ENCODE results near the gene SEC16B. TPM values are rescaled to one million over a fixed set of nuclear protein-coding genes. Genes with fewer than 3 reads are reported as not detected.
A peak's percentile ranks its signal among the peaks of the same experiment; 100 is the strongest.

SEC16B gene
- total RNA-seq, 3 donors from 2014 or later: 2.4 to 9.4 (median 4.7) TPM

GRCh38 chr1:177933881-177934280, 36.0 kb downstream of the SEC16B start:
- intact Hi-C loops (cut with DNase I, micrococcal nuclease): no loop called here
- Histone ChIP-seq H3K36me3 (ENCODE audit: low read depth) (no peaks in the 10 kb centered on the region), H3K4me1 (ENCODE audit: low read depth) (no peaks in the 10 kb centered on the region), H3K4me3 (no peak overlapping the region), H3K9me3 (no peaks in the 10 kb centered on the region)
- no peak for ATAC-seq
- no peak for DNase-seq
- TF ChIP-seq, protein P1, sequence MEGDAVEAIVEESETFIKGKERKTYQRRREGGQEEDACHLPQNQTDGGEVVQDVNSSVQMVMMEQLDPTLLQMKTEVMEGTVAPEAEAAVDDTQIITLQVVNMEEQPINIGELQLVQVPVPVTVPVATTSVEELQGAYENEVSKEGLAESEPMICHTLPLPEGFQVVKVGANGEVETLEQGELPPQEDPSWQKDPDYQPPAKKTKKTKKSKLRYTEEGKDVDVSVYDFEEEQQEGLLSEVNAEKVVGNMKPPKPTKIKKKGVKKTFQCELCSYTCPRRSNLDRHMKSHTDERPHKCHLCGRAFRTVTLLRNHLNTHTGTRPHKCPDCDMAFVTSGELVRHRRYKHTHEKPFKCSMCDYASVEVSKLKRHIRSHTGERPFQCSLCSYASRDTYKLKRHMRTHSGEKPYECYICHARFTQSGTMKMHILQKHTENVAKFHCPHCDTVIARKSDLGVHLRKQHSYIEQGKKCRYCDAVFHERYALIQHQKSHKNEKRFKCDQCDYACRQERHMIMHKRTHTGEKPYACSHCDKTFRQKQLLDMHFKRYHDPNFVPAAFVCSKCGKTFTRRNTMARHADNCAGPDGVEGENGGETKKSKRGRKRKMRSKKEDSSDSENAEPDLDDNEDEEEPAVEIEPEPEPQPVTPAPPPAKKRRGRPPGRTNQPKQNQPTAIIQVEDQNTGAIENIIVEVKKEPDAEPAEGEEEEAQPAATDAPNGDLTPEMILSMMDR (IDR thresholded peaks at IDR 0.05): no peak

DNA sequence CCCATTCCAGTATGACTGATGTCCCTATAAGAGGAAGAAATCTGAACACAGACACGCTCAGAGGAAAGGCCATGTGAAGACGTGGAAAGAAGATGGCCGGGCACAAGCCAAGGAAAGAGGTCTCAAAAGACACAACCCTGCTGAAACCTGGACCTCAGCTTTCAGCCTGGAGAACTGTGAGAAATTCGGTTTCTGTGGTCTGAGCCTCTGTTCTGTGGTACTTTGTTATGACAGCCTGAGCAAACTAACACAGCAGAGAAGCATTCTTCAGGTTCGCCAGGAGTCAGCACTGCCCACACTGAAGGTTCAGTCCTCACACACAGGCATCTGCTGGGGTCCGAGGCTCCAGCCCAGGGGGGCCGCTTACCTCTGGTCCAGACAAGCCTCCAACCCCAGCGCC, 37.7 kb downstream of the SEC16B start:
- DNase-seq: no peak
- Histone ChIP-seq H3K9me3 (no peaks in the 10 kb centered on the region), H3K4me3 (no peak overlapping the region), H3K4me1 (ENCODE audit: low read depth) (no peaks in the 10 kb centered on the region), H3K36me3 (ENCODE audit: low read depth) (no peaks in the 10 kb centered on the region)
- intact Hi-C loops (cut with DNase I, micrococcal nuclease): no loop called here
- TF ChIP-seq, protein P1 (IDR thresholded peaks at IDR 0.05): no peak
- no peak for ATAC-seq

GRCh38 chr1:177928952-177929351, 40.9 kb downstream of the SEC16B start:
- H3K4me3 ChIP-seq: no peak overlapping the region
- no peaks in the 10 kb centered on the region for H3K36me3 ChIP-seq (ENCODE audit: low read depth)
- no peak for ATAC-seq
- DNase-seq: no peak
- H3K9me3 ChIP-seq: no peaks in the 10 kb centered on the region
- TF ChIP-seq, protein P1 (IDR thresholded peaks at IDR 0.05): no peak
- intact Hi-C loops (cut with DNase I, micrococcal nuclease): no loop called here
- H3K4me1 ChIP-seq (ENCODE audit: low read depth): no peaks in the 10 kb centered on the region

GRCh38 chr1:177928194-177928593, 41.7 kb downstream of the SEC16B start:
- intact Hi-C loops (cut with DNase I, micrococcal nuclease): no loop called here
- Histone ChIP-seq H3K4me3 (no peak overlapping the region), H3K4me1 (ENCODE audit: low read depth) (no peaks in the 10 kb centered on the region), H3K36me3 (ENCODE audit: low read depth) (no peaks in the 10 kb centered on the region), H3K9me3 (no peaks in the 10 kb centered on the region)
- DNase-seq (no peak), ATAC-seq (no peak)
- TF ChIP-seq, protein P1 (IDR thresholded peaks at IDR 0.05): no peak

DNA sequence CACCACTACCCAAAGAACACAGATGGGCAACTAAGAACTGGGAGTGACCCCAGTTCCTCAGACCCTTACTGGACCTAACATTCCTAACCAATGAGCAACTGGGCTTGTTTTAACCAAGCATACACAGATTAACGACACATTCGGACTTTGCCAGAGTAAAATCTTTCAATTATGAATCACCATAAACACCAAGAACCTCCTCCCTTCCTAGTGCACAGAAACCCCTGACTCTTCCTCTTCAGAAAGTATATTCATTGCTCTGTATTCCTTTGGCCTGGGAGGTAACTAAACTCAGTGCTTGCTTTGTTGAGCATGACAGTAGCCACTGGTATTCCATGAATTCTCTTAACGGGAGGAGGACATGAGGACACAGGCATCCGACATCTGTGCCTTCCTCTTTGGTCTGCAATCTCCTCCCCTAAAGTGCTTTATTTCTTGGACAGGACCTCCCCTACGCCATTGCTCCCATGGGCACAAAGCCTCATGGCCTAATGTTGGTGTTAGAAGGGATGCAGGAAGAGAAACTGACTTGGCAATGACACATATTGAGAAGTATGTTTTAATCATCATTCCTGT, 42.7 kb downstream of the SEC16B start:
- Histone ChIP-seq H3K9me3 (no peaks in the 10 kb centered on the region), H3K4me3 (no peak overlapping the region), H3K36me3 (ENCODE audit: low read depth) (no peaks in the 10 kb centered on the region), H3K4me1 (ENCODE audit: low read depth) (no peaks in the 10 kb centered on the region)
- TF ChIP-seq, protein P1 (IDR thresholded peaks at IDR 0.05): no peak
- DNase-seq (no peak), ATAC-seq (peak; percentile 21)
- intact Hi-C loops (cut with DNase I, micrococcal nuclease): no loop called here

DNA sequence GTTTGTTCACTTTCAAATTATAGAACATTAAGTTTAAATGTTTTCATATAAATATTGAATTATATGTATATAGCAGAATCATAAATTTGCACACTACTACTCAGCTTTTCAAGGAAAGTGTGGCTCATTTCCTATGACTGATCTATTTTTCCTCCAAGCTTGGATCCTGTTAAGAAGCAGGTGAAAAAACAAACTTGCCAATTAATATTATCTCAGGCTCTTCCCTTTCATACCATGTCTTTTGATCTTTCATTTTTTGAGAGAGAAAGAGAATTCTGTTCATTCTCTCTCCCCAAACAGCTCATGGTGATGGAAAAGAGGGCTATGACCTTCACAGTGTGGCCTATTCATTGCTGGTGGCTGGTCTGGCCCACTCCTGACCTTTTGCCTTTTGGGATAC, 43.7 kb downstream of the SEC16B start:
- Histone ChIP-seq H3K4me3 (no peak overlapping the region), H3K4me1 (ENCODE audit: low read depth) (no peaks in the 10 kb centered on the region), H3K36me3 (ENCODE audit: low read depth) (no peaks in the 10 kb centered on the region), H3K9me3 (no peaks in the 10 kb centered on the region)
- intact Hi-C loops (cut with DNase I, micrococcal nuclease): no loop called here
- no peak for ATAC-seq
- DNase-seq: no peak
- TF ChIP-seq, protein P1 (IDR thresholded peaks at IDR 0.05): no peak

Measured in mucosa of descending colon (tissue), 3 donors.